Erythroblast (primary cell): ENCODE data around the gene MCCC2.

Experiments used
- GATA1 ChIP-seq: IDR thresholded peaks from 2 replicates; pipeline ENCODE4 v1.6.1; 2011; ENCODE audit warnings: low read depth, mild to moderate bottlenecking, control low read depth, low read length, moderate library complexity
- POLR2A ChIP-seq: IDR thresholded peaks from 2 replicates; pipeline ENCODE4 v1.6.1; 2011; ENCODE audit warnings: mild to moderate bottlenecking, low read length

- TF ChIP-seq POLR2A (no peak), GATA1 (no peak)
Measured at GRCh38 chr5:71679714-71680113, 92.6 kb downstream of the MCCC2 start.
